ENCODE results near the gene NGEF.

Gene NGEF

GRCh38 chr2:233012301-233012971 is 620 bp downstream of the NGEF start:
- TF ChIP-seq CTCF (IDR thresholded peaks at IDR 0.05; ENCODE audit: low read length, missing control alignments) = no peak
- no peak for DNase-seq (ENCODE audit: low read depth)
- no peak overlapping the region for H3K4me3 ChIP-seq (replicated peaks; ENCODE audit: low read depth, low read length)

GRCh38 chr2:233011702-233012131 is 1.3 kb downstream of the NGEF start:
- no peak for DNase-seq (ENCODE audit: low read depth)
- no peak for TF ChIP-seq CTCF (IDR thresholded peaks at IDR 0.05; ENCODE audit: low read length, missing control alignments)
- H3K4me3 ChIP-seq (replicated peaks; ENCODE audit: low read depth, low read length) = no peak overlapping the region

GRCh38 chr2:233011268-233011650 is 1.8 kb downstream of the NGEF start:
- H3K4me3 ChIP-seq (replicated peaks; ENCODE audit: low read depth, low read length) = no peak overlapping the region
- no peak for TF ChIP-seq CTCF (IDR thresholded peaks at IDR 0.05; ENCODE audit: low read length, missing control alignments)
- no peak for DNase-seq (ENCODE audit: low read depth)

- H3K4me3 ChIP-seq (replicated peaks; ENCODE audit: low read depth, low read length) = no peak overlapping the region
- no peak for DNase-seq (ENCODE audit: low read depth)
- TF ChIP-seq CTCF (IDR thresholded peaks at IDR 0.05; ENCODE audit: low read length, missing control alignments) = no peak
Observed at GRCh38 chr2:233010569-233011267, 2.3 kb downstream of the NGEF start.

GRCh38 chr2:233009661-233010060 is 3.4 kb downstream of the NGEF start:
- H3K4me3 ChIP-seq (replicated peaks; ENCODE audit: low read depth, low read length) = no peak overlapping the region
- no peak for DNase-seq (ENCODE audit: low read depth)
- TF ChIP-seq CTCF (IDR thresholded peaks at IDR 0.05; ENCODE audit: low read length, missing control alignments) = no peak

- no peak overlapping the region for H3K4me3 ChIP-seq (replicated peaks; ENCODE audit: low read depth, low read length)
- no peak for TF ChIP-seq CTCF (IDR thresholded peaks at IDR 0.05; ENCODE audit: low read length, missing control alignments)
- DNase-seq (ENCODE audit: low read depth) = no peak
Observed at GRCh38 chr2:233007739-233008138, 5.3 kb downstream of the NGEF start.

- no peak overlapping the region for H3K4me3 ChIP-seq (replicated peaks; ENCODE audit: low read depth, low read length)
- no peak for TF ChIP-seq CTCF (IDR thresholded peaks at IDR 0.05; ENCODE audit: low read length, missing control alignments)
- no peak for DNase-seq (ENCODE audit: low read depth)
Observed at GRCh38 chr2:233007270-233007669, 5.8 kb downstream of the NGEF start.
